ENCODE measurements around the gene B4GALT2. TPM values are rescaled to one million over a fixed set of nuclear protein-coding genes. Genes with fewer than 3 reads are reported as not detected.

The B4GALT2 gene
- total RNA-seq, 1 donor from 2014 or later = 56.6 TPM

DNA sequence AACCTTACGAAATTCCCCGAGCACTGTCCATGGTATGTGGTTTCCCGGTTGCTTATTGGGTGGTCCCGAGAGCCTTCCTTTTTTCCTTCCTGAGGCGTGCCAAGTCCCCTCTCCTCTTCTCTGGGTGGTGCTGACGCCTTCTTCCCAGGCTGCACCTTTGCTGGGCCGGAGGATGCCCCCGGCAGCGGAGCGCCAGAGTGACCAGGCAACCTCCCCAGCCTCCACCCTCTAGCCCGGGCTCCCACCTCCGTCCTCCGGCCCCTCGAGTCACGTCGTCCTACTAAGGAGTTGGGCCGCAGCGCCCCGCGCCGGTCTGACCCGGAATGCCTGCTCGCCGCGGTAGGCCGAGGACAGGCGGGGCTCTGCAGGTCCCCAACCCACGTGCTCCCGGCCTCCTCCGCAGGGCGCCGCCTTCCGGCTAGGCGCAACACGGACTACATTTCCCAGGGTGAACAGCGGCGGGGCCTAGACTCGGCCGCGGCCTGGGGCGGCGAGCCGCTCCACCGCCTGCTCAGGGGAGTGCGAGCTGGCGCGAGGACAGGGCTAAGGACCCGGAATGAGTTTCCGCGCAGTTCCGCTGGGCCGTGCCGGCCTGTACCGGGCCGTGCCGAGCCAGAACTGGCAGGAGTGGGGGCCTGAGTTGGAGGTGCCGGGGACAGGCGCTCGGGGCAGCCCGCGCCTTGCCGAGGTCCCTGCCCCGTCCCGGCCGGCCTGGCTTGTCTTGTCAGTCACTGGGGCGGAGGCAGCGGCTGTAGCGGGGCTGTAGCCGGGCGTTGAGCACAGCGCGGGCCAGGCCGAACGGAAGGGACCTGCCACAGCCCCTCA is 32.6 kb upstream of the B4GALT2 start, which contains the start of gene IPO13:
IPO13 (plus strand) TSS at position 715 of the 825 bp plus-strand sequence. CDS start 651 bp downstream, outside the sequence.
- peak within 1 kb of the TSS; percentile 87 for H3K4me2 ChIP-seq (ENCODE audit: low read length)
- Mint-ChIP-seq H3K36me3 (ENCODE audit: low read depth, unreplicated experiment) (peaks cover 8% of the 10 kb centered on the region), H3K4me3 (ENCODE audit: unreplicated experiment) (peak within 1 kb of the TSS; percentile 91), H3K27me3 (ENCODE audit: low read depth, unreplicated experiment) (no peaks in the 10 kb centered on the region), H3K27ac (ENCODE audit: unreplicated experiment) (peak within 1 kb of the TSS; percentile 79), H3K4me1 (ENCODE audit: low read depth, unreplicated experiment) (peaks cover 8% of the 10 kb centered on the region), H3K9me3 (ENCODE audit: unreplicated experiment) (no peaks in the 10 kb centered on the region)
- H3K27me3 ChIP-seq (ENCODE audit: insufficient read depth, low read length) = no peaks in the 10 kb centered on the region
- peak; percentile 87 for DNase-seq (ENCODE audit: low read depth)
- TF ChIP-seq, protein P1, sequence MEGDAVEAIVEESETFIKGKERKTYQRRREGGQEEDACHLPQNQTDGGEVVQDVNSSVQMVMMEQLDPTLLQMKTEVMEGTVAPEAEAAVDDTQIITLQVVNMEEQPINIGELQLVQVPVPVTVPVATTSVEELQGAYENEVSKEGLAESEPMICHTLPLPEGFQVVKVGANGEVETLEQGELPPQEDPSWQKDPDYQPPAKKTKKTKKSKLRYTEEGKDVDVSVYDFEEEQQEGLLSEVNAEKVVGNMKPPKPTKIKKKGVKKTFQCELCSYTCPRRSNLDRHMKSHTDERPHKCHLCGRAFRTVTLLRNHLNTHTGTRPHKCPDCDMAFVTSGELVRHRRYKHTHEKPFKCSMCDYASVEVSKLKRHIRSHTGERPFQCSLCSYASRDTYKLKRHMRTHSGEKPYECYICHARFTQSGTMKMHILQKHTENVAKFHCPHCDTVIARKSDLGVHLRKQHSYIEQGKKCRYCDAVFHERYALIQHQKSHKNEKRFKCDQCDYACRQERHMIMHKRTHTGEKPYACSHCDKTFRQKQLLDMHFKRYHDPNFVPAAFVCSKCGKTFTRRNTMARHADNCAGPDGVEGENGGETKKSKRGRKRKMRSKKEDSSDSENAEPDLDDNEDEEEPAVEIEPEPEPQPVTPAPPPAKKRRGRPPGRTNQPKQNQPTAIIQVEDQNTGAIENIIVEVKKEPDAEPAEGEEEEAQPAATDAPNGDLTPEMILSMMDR (IDR thresholded peaks at IDR 0.05; ENCODE audit: insufficient read depth, low read depth, low read length) = peak; percentile 42
- no peak for TF ChIP-seq EZH2 (IDR thresholded peaks at IDR 0.05; ENCODE audit: insufficient read depth, low read length)
- H3K4me1 ChIP-seq (ENCODE audit: insufficient read depth, low read length) = peaks cover 10% of the 10 kb centered on the region
- H3K4me3 ChIP-seq (ENCODE audit: insufficient read depth, low read depth, low read length) = peak within 1 kb of the TSS; percentile 63
- peak; percentile 26 for FAIRE-seq
- H3K27ac ChIP-seq (ENCODE audit: low read depth, low read length) = peak within 1 kb of the TSS; percentile 99
- H2AFZ ChIP-seq (ENCODE audit: low read depth, low read length) = peak within 1 kb of the TSS; percentile 95
- H3K9ac ChIP-seq (ENCODE audit: low read length) = peak within 1 kb of the TSS; percentile 96
- H3K36me3 ChIP-seq (ENCODE audit: insufficient read depth, low read length) = no peaks in the 10 kb centered on the region
- H3K79me2 ChIP-seq (ENCODE audit: insufficient read depth, low read length) = peaks cover 30% of the 10 kb centered on the region
- H4K20me1 ChIP-seq (ENCODE audit: insufficient read depth, low read length) = peaks cover 36% of the 10 kb centered on the region
- H3K9me3 ChIP-seq (ENCODE audit: insufficient read depth, low read depth, low read length) = no peaks in the 10 kb centered on the region

DNA sequence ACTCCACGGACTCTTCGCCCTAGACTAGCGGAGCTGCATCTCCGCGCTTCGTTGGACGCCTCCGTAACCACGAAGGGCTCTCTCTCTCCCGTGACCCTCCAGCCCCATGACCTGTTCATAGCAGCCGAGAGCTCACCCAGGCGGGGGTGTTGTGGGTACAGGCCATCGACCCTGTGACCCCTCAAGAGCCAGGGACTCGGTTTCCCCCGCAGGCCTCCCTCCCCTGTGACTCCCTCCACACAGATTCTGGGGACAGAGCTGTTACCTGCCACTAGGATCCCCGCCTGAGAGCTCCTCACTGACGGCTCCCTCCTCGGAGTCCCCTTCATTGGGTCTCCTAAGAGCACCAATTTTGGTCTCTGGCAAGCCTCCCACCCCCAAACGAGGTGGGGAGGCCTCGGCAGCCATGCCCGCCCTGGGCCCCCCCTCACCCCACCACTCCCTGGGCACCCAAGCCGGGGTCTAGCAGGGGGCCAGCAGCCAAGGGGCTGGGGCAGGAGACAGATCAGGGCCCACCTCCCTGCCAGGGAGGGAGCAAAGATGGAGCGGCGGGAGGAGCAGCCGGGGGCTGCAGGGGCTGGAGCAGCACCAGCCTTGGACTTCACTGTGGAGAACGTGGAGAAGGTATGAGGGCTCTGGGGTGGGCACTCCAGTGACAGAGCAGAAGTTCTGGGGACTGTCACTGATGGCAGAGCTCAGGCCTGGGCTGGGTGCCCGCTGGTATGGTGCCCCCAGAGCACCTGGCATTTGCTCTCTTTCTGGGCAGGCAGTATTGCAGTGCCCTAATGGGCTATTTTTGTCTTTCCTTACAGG is 31.7 kb upstream of the B4GALT2 start:
- Histone ChIP-seq H3K4me2 (ENCODE audit: low read length) (peak overlapping the region; percentile 87), H4K20me1 (ENCODE audit: insufficient read depth, low read length) (peaks cover 43% of the 10 kb centered on the region), H3K79me2 (ENCODE audit: insufficient read depth, low read length) (peaks cover 33% of the 10 kb centered on the region), H3K4me1 (ENCODE audit: insufficient read depth, low read length) (peaks cover 10% of the 10 kb centered on the region), H3K9me3 (ENCODE audit: insufficient read depth, low read depth, low read length) (no peaks in the 10 kb centered on the region), H3K27ac (ENCODE audit: low read depth, low read length) (peak overlapping the region; percentile 99), H3K36me3 (ENCODE audit: insufficient read depth, low read length) (no peaks in the 10 kb centered on the region), H3K9ac (ENCODE audit: low read length) (peak overlapping the region; percentile 96), H2AFZ (ENCODE audit: low read depth, low read length) (peak overlapping the region; percentile 95), H3K4me3 (ENCODE audit: insufficient read depth, low read depth, low read length) (peak overlapping the region; percentile 63), H3K27me3 (ENCODE audit: insufficient read depth, low read length) (no peaks in the 10 kb centered on the region)
- H3K27me3 Mint-ChIP-seq (ENCODE audit: low read depth, unreplicated experiment) = no peaks in the 10 kb centered on the region
- peak overlapping the region; percentile 73 for H3K27ac Mint-ChIP-seq (ENCODE audit: unreplicated experiment)
- no peak for DNase-seq (ENCODE audit: low read depth)
- TF ChIP-seq, protein P1 (IDR thresholded peaks at IDR 0.05; ENCODE audit: insufficient read depth, low read depth, low read length) = no peak
- no peak for TF ChIP-seq EZH2 (IDR thresholded peaks at IDR 0.05; ENCODE audit: insufficient read depth, low read length)
- peak overlapping the region; percentile 91 for H3K4me3 Mint-ChIP-seq (ENCODE audit: unreplicated experiment)
- FAIRE-seq = no peak
- peaks cover 8% of the 10 kb centered on the region for H3K36me3 Mint-ChIP-seq (ENCODE audit: low read depth, unreplicated experiment)
- H3K4me1 Mint-ChIP-seq (ENCODE audit: low read depth, unreplicated experiment) = peaks cover 12% of the 10 kb centered on the region
- H3K9me3 Mint-ChIP-seq (ENCODE audit: unreplicated experiment) = no peaks in the 10 kb centered on the region
